ACC112 (cell line): ENCODE data around the gene IMPA2.
A peak's percentile ranks its signal among the peaks of the same experiment; 100 is the strongest.

Experiments used
- H2AFZ ChIP-seq: fragments of 200-600 bp; sonication (generic); one replicate; pipeline ENCODE4 v1.6.0; 2017; ENCODE audit warnings: antibody characterized with exemption, low read length; ENCODE audit not compliant: unreplicated experiment
- H3K27ac ChIP-seq: fragments of 200-600 bp; sonication (generic); 2 replicates; pipeline ENCODE4 v1.5.1; 2014; ENCODE audit warnings: low read depth, mild to moderate bottlenecking, antibody characterized with exemption, low read length, moderate library complexity
- H3K27me3 ChIP-seq: fragments of 200-600 bp; sonication (generic); 2 replicates; pipeline ENCODE4 v1.6.1; 2014; ENCODE audit warnings: mild to moderate bottlenecking, antibody characterized with exemption, low read length, moderate library complexity, mixed read lengths; ENCODE audit not compliant: insufficient read depth
- H3K36me3 ChIP-seq: fragments of 200-600 bp; sonication (generic); 2 replicates; pipeline ENCODE4 v1.6.1; 2016; ENCODE audit warnings: mild to moderate bottlenecking, antibody characterized with exemption, low read length, moderate library complexity, mixed read lengths; ENCODE audit not compliant: insufficient read depth
- H3K4me1 ChIP-seq: fragments of 200-600 bp; sonication (generic); one replicate; pipeline ENCODE4 v1.6.1; 2016; ENCODE audit warnings: low read length, mixed read lengths; ENCODE audit not compliant: insufficient read depth, unreplicated experiment, control insufficient read depth
- H3K4me3 ChIP-seq: fragments of 200-600 bp; sonication (generic); 2 replicates; pipeline ENCODE4 v1.5.1; 2014; ENCODE audit warnings: mild to moderate bottlenecking, low read depth, low read length
- H3K79me2 ChIP-seq: fragments of 200-600 bp; sonication (generic); one replicate; pipeline ENCODE4 v1.6.0; 2016; ENCODE audit warnings: low read length; ENCODE audit not compliant: control insufficient read depth, unreplicated experiment, insufficient read depth

IMPA2 gene

DNA sequence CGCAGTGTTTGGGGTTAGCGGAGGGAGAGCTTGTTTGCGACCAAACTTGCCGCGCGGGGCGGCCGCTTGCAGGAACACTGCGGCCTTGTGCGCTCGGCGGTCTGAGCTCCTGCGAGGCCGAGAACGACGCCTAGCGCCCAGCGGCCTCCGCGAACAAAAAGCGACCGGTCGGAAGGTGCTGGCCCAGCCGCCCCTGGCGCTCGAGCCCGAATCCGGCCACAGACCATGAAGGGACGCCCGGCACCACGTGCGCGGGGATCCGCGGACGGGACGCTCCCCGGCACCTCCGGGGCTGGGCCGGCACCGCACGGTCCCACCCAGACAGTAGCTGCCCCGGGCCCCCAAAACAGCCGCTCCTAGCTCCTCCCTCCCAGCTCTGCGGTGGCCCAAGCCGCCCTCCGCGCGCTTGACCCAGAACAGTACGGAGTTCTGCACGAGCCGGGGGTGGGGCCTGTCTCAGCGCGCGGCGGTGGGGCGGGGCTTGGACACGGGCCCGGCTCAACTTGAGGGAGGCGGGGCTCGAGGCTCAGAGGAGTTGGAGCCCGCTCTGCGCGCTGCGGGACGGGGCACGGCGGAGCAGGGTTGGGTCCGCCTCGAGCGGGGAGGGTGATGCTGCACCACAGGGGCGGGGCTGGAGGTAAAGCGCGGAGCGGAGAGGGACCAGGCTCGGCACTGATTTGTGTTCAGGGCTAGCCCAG is 664 bp upstream of the IMPA2 start:
- Histone ChIP-seq H3K4me3 (peak overlapping the region; percentile 84), H3K4me1 (peaks cover 7% of the 10 kb centered on the region), H2AFZ (peak overlapping the region; percentile 68), H3K27me3 (no peaks in the 10 kb centered on the region), H3K79me2 (no peaks in the 10 kb centered on the region), H3K27ac (peak overlapping the region; percentile 77), H3K36me3 (no peaks in the 10 kb centered on the region)

- Histone ChIP-seq H3K4me3 (peak overlapping the region; percentile 84), H3K36me3 (no peaks in the 10 kb centered on the region), H2AFZ (peak overlapping the region; percentile 15), H3K79me2 (no peaks in the 10 kb centered on the region), H3K4me1 (peaks cover 7% of the 10 kb centered on the region), H3K27ac (no peak overlapping the region), H3K27me3 (no peaks in the 10 kb centered on the region)
Measured at GRCh38 chr18:11981543-11982366, 448 bp downstream of the IMPA2 start.

GRCh38 chr18:11982981-11983380 is 1.7 kb downstream of the IMPA2 start:
- H3K4me3 ChIP-seq: no peak overlapping the region
- H3K36me3 ChIP-seq: no peaks in the 10 kb centered on the region
- peaks cover 7% of the 10 kb centered on the region for H3K4me1 ChIP-seq
- H2AFZ ChIP-seq: no peak overlapping the region
- H3K79me2 ChIP-seq: no peaks in the 10 kb centered on the region
- H3K27ac ChIP-seq: no peak overlapping the region
- no peaks in the 10 kb centered on the region for H3K27me3 ChIP-seq

- H3K4me1 ChIP-seq: peaks cover 7% of the 10 kb centered on the region
- H2AFZ ChIP-seq: no peak overlapping the region
- no peaks in the 10 kb centered on the region for H3K36me3 ChIP-seq
- no peak overlapping the region for H3K27ac ChIP-seq
- no peaks in the 10 kb centered on the region for H3K27me3 ChIP-seq
- H3K4me3 ChIP-seq: no peak overlapping the region
- no peaks in the 10 kb centered on the region for H3K79me2 ChIP-seq
Measured at GRCh38 chr18:11983592-11983991, 2.3 kb downstream of the IMPA2 start.

DNA sequence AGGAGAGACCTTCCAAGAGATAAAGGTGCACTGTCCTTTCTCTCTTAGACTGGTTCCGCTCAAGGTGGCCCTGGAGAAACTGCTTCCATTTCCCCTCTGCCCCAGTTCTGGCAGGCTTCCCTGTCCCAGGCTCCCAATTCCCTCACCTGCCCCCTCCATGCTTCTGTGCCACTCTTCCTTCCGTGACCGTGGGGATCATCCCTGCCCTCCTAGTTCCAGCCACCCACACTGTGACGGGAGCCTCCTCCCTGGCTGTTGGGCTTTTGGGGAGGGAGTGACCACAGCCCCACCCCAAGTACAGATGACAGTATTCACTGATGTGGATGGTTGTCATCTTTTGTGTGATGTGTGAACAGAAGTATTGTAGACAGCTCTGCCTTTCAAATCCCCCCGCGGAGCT is 2.8 kb downstream of the IMPA2 start:
- Histone ChIP-seq H3K27ac (no peak overlapping the region), H2AFZ (no peak overlapping the region), H3K4me1 (peaks cover 7% of the 10 kb centered on the region), H3K36me3 (no peaks in the 10 kb centered on the region), H3K79me2 (no peaks in the 10 kb centered on the region), H3K4me3 (no peak overlapping the region), H3K27me3 (no peaks in the 10 kb centered on the region)

DNA sequence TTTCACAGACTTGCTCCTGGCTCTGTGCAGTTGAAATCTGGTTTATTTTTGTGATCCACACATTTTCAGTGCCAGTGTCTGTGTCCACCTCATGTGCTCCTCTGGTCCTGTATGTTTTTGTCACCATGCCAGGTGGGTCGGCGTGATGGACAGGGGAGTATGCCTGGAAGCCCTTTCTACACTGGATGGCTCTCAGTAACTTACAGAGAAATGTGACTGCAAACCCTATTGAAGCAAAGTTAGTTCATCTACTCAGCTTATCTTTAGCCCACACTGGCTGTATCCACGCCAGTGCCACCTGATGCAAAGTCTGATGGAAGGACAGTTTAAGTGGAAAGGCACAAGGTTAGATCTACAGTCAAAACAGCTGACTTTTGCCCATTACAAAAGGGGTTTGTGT is 4.3 kb downstream of the IMPA2 start:
- H3K4me1 ChIP-seq: no peaks in the 10 kb centered on the region
- no peaks in the 10 kb centered on the region for H3K36me3 ChIP-seq
- H3K79me2 ChIP-seq: no peaks in the 10 kb centered on the region
- H3K27ac ChIP-seq: no peak overlapping the region
- H2AFZ ChIP-seq: no peak overlapping the region
- H3K4me3 ChIP-seq: no peak overlapping the region
- H3K27me3 ChIP-seq: no peaks in the 10 kb centered on the region

GRCh38 chr18:11986061-11986460 is 4.8 kb downstream of the IMPA2 start:
- Histone ChIP-seq H3K4me1 (no peaks in the 10 kb centered on the region), H3K27me3 (no peaks in the 10 kb centered on the region), H3K79me2 (no peaks in the 10 kb centered on the region)

GRCh38 chr18:11987527-11987926 is 6.2 kb downstream of the IMPA2 start:
- Histone ChIP-seq H3K4me1 (no peaks in the 10 kb centered on the region), H2AFZ (no peak overlapping the region), H3K79me2 (no peaks in the 10 kb centered on the region), H3K27ac (no peak overlapping the region), H3K4me3 (no peak overlapping the region), H3K27me3 (no peaks in the 10 kb centered on the region), H3K36me3 (no peaks in the 10 kb centered on the region)

More at GRCh38 chr18:11986061-11986460, 4.8 kb downstream of the IMPA2 start:
- Histone ChIP-seq H2AFZ (no peak overlapping the region), H3K27ac (no peak overlapping the region), H3K36me3 (no peaks in the 10 kb centered on the region), H3K4me3 (no peak overlapping the region)

DNA sequence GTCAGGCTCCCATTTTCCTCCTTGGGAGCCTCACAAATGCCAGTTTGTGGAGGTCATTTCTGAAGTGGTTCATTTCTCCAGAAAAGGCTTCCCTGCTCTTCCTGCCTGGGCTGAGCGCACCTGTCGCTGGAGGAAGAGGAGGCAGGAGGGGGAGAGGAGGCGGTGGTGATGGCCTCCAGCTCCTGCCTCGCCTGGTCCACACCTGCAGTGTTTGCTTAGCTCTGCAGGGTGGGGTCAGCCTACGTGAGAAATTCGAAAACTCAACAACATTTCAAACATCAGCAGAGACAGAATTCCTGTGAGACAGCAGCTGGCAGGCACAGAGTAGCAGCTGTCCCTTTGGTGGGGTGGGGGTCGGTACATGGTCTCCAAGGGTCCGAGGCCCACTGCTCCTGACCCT is 7.9 kb downstream of the IMPA2 start:
- H2AFZ ChIP-seq: no peak overlapping the region
- H3K79me2 ChIP-seq: no peaks in the 10 kb centered on the region
- peaks cover 2% of the 10 kb centered on the region for H3K4me1 ChIP-seq
- H3K27me3 ChIP-seq: no peaks in the 10 kb centered on the region
- no peak overlapping the region for H3K27ac ChIP-seq
- H3K4me3 ChIP-seq: no peak overlapping the region
- no peaks in the 10 kb centered on the region for H3K36me3 ChIP-seq

- no peak overlapping the region for H2AFZ ChIP-seq
- no peak overlapping the region for H3K4me3 ChIP-seq
- H3K27me3 ChIP-seq: no peaks in the 10 kb centered on the region
- H3K27ac ChIP-seq: no peak overlapping the region
- H3K79me2 ChIP-seq: no peaks in the 10 kb centered on the region
- peaks cover 10% of the 10 kb centered on the region for H3K4me1 ChIP-seq
- no peaks in the 10 kb centered on the region for H3K36me3 ChIP-seq
Measured at GRCh38 chr18:11989966-11990380, 8.7 kb downstream of the IMPA2 start.

DNA sequence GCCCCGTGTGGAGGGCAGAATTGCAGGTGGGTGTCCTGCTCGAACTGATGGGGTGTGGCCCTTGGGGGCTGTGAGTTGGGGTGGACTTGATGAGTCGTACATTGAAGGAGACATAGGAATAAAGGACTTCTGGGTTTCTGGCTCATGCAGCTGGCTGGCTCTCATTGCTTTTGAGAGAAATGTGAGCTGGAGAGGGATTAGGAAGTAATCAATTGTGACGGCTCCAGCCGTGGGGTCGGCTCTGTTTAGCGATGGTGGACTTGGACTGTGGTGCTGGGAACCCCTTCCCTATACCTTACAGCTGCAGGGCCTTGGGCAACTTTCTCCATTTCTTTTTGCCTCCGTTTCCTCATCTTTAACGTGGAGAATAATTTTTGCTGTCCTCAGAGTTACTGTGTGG is 9.2 kb downstream of the IMPA2 start:
- no peaks in the 10 kb centered on the region for H3K27me3 ChIP-seq
- no peaks in the 10 kb centered on the region for H3K79me2 ChIP-seq
- no peak overlapping the region for H3K4me3 ChIP-seq
- no peaks in the 10 kb centered on the region for H3K36me3 ChIP-seq
- no peak overlapping the region for H2AFZ ChIP-seq
- peaks cover 14% of the 10 kb centered on the region for H3K4me1 ChIP-seq
- no peak overlapping the region for H3K27ac ChIP-seq
